Endothelial cell of umbilical vein (primary cell): ENCODE results near the gene WNT9B. TPM values are rescaled to one million over a fixed set of nuclear protein-coding genes. Genes with fewer than 3 reads are reported as not detected.

Experiments used
- BruUV-seq: library from RNA; stranded (reverse); fragments of 400-500 nt; replicated peaks from 2 replicates; lab custom pipeline; 2021; lab: Mats Ljungman, UMichigan
- CTCF ChIA-PET: fragments of 300-600, 350-600 bp; sonication (Branson Sonifier 250); formaldehyde crosslinking; loops from one replicate; lab custom pipeline; 2021; ENCODE audit warnings: antibody characterized with exemption, inconsistent platforms; lab: Charles Lee
- POLR2A ChIA-PET: fragments of 300-600, 350-600 bp; sonication (Branson Sonifier 250); formaldehyde crosslinking; loops from one replicate; lab custom pipeline; 2021; ENCODE audit warnings: antibody characterized with exemption, inconsistent platforms; lab: Charles Lee
- DNase-seq: peaks from one replicate; pipeline ENCODE4 v3.0.0-alpha.2; 2011; ENCODE audit warnings: low read depth, low spot score
- FAIRE-seq: peaks from 2 replicates; lab custom pipeline; 2011; peaks lifted over from hg19 to GRCh38; lab: Jason Lieb, UNC
- H2AFZ ChIP-seq: 2 replicates; pipeline ENCODE4 v1.6.0; 2012; ENCODE audit warnings: low read depth, low read length, control low read depth, inconsistent platforms
- H3K27ac ChIP-seq: 2 replicates; pipeline ENCODE4 v1.5.1; 2011; ENCODE audit warnings: low read depth, mild to moderate bottlenecking, control low read depth, low read length, moderate library complexity; ENCODE audit not compliant: insufficient read depth
- H3K27me3 ChIP-seq, 2 experiments: 2 replicates each; pipeline versions ENCODE4 v1.6.0 to v1.6.1; 2011; ENCODE audit warnings: low read length in 2 of 2, mixed read lengths in 1 of 2; ENCODE audit not compliant: control insufficient read depth in 2 of 2, insufficient read depth in 2 of 2
- H3K36me3 ChIP-seq, 2 experiments: 2 replicates in 1 of 2; 3 replicates in 1 of 2; pipeline ENCODE4 v1.5.1; 2011; ENCODE audit warnings: low read length in 2 of 2, mild to moderate bottlenecking in 1 of 2, moderate library complexity in 1 of 2; ENCODE audit not compliant: control insufficient read depth in 2 of 2, insufficient read depth in 2 of 2; ENCODE audit errors: extremely low read depth in 1 of 2
- H3K4me1 ChIP-seq: 3 replicates; pipeline ENCODE4 v1.5.1; 2011; ENCODE audit warnings: mild to moderate bottlenecking, low read length; ENCODE audit not compliant: control insufficient read depth, insufficient read depth; ENCODE audit errors: extremely low read depth
- H3K4me2 ChIP-seq: 2 replicates; pipeline ENCODE4 v1.6.1; 2011; ENCODE audit warnings: low read length, control low read depth, mixed read lengths; ENCODE audit not compliant: insufficient read depth
- H3K4me3 ChIP-seq, 3 experiments: fragments of 200-600 bp in 1 of 3; sonication (generic), shearing (Covaris generic) in 1 of 3; replicated peaks in 1 of 3; 2 replicates each; pipeline ENCODE4 v1.5.1; 2011 to 2016; ENCODE audit warnings: control low read depth in 3 of 3, low read length in 3 of 3, mild to moderate bottlenecking in 2 of 3, inconsistent platforms in 1 of 3, low read depth in 1 of 3, moderate library complexity in 1 of 3; ENCODE audit not compliant: insufficient read depth in 1 of 3
- H3K79me2 ChIP-seq: 2 replicates; pipeline ENCODE4 v1.6.0; 2012; ENCODE audit warnings: low read length, inconsistent platforms; ENCODE audit not compliant: control insufficient read depth, insufficient read depth
- H3K9ac ChIP-seq: replicated peaks from 2 replicates; pipeline ENCODE3; 2011; ENCODE audit warnings: low read length, control low read depth; ENCODE audit not compliant: insufficient read depth; ENCODE audit errors: extremely low read depth
- H3K9me1 ChIP-seq: replicated peaks from 3 replicates; pipeline ENCODE4 v1.6.0; 2011; ENCODE audit warnings: mild to moderate bottlenecking, low read length; ENCODE audit not compliant: control insufficient read depth, insufficient read depth; ENCODE audit errors: extremely low read depth
- H3K9me3 ChIP-seq: replicated peaks from 2 replicates; pipeline ENCODE4 v1.5.1; 2012; ENCODE audit warnings: low read length, inconsistent platforms; ENCODE audit not compliant: control insufficient read depth, insufficient read depth
- H4K20me1 ChIP-seq: replicated peaks from 2 replicates; pipeline ENCODE3; 2011; ENCODE audit warnings: mild to moderate bottlenecking, low read length; ENCODE audit not compliant: control insufficient read depth, insufficient read depth; ENCODE audit errors: extremely low read depth
- CTCF ChIP-seq, 2 donors: IDR thresholded peaks; 1 replicate in 1 of 2; 2 replicates in 1 of 2; pipeline ENCODE4 v1.5.1; 2011; ENCODE audit warnings: low read length in 2 of 2, mild to moderate bottlenecking in 2 of 2, moderate library complexity in 2 of 2, control low read depth in 1 of 2, inconsistent platforms in 1 of 2, low read depth in 1 of 2; ENCODE audit not compliant: insufficient read depth in 1 of 2; ENCODE audit errors: extremely low read depth in 1 of 2
- EZH2 ChIP-seq: IDR thresholded peaks from 2 replicates; pipeline ENCODE4 v1.6.1; 2012; ENCODE audit warnings: borderline replicate concordance, low read depth, mild to moderate bottlenecking, moderate library complexity, low read length, inconsistent platforms; ENCODE audit not compliant: severe bottlenecking
- FOS ChIP-seq: IDR thresholded peaks from 2 replicates; pipeline ENCODE4 v1.6.1; 2011; ENCODE audit warnings: mild to moderate bottlenecking, low read length, moderate library complexity, borderline replicate concordance; ENCODE audit not compliant: insufficient read depth
- GATA2 ChIP-seq: IDR thresholded peaks from 2 replicates; pipeline ENCODE4 v1.7.0; 2011; ENCODE audit warnings: low read depth, mild to moderate bottlenecking, moderate library complexity, mixed read lengths, low read length; ENCODE audit not compliant: insufficient read length, insufficient read depth
- JUN ChIP-seq: IDR thresholded peaks from 2 replicates; pipeline ENCODE4 v1.6.1; 2011; ENCODE audit warnings: borderline replicate concordance, low read depth; ENCODE audit not compliant: insufficient read length, insufficient read depth
- MAX ChIP-seq: IDR thresholded peaks from 2 replicates; pipeline ENCODE4 v1.6.1; 2011; ENCODE audit not compliant: insufficient read depth, insufficient read length
- MYC ChIP-seq: IDR thresholded peaks from one replicate; pipeline ENCODE4 v1.6.1; 2011; ENCODE audit warnings: mild to moderate bottlenecking, low read depth, low read length
- POLR2A ChIP-seq: IDR thresholded peaks from 2 replicates; pipeline ENCODE4 v1.6.1; 2012; ENCODE audit warnings: low read depth, mild to moderate bottlenecking, control low read depth, low read length
- POLR2AphosphoS5 ChIP-seq: IDR thresholded peaks from 2 replicates; pipeline ENCODE4 v1.6.1; 2012; ENCODE audit warnings: low read depth, mild to moderate bottlenecking, control low read depth, low read length, moderate library complexity; ENCODE audit not compliant: insufficient read depth
- dilution Hi-C: fragments of 300-500 bp; cut with MboI; formaldehyde crosslinking; loops from one replicate; pipeline ENCODE4 v1.15.0; 2019; ENCODE audit warnings: low sequenced_read_pairs; ENCODE audit not compliant: extremely low pct_ligation_motif_present
- intact Hi-C: fragments of 100-400 bp; cut with micrococcal nuclease; formaldehyde crosslinking; loops from one replicate; pipeline ENCODE4 v1.10.0; 2022
- polyA plus RNA-seq, 4 experiments: library from polyadenylated mRNA; depleted of rRNA in 3 of 4; stranded (reverse) in 3 of 4; unstranded in 1 of 4; fragments of >200 nt; gene quantifications; 2 replicates each; pipeline versions ENCODE4 v1.2.1 to v1.2.3, GENCODE V29; 2011 to 2012; ENCODE audit warnings: missing spikeins in 1 of 4
- total RNA-seq: library from RNA; stranded (reverse); gene quantifications from 2 replicates; pipeline ENCODE4 v1.2.3, GENCODE V29; 2021

The WNT9B gene
- total and polyA plus RNA-seq, 2 donors (not counting 3 experiments of a cell fraction or from before 2014, with no cell fraction given), result not detected

GRCh38 chr17:46850688-46851028 is 725 bp upstream of the WNT9B start:
- intact Hi-C loops (no loop called here), dilution Hi-C loops (no loop called here)
- ChIA-PET CTCF (interaction anchor here (1.4 kb wide), 1 partner anchor 15 kb away, joined by 3 read pairs; no protein-coding TSS in a partner anchor), POLR2A (no interaction called here)
- H3K9ac ChIP-seq, result no peak overlapping the region
- H2AFZ ChIP-seq, result no peak overlapping the region
- H3K27ac ChIP-seq, result no peak overlapping the region
- no peaks in the 10 kb centered on the region for H3K9me1 ChIP-seq
- no peak overlapping the region for H3K4me3 ChIP-seq
- H3K79me2 ChIP-seq, result no peaks in the 10 kb centered on the region
- TF ChIP-seq MYC (no peak), MAX (no peak), JUN (no peak), FOS (no peak), CTCF (IDR thresholded peaks at IDR 0.05; ENCODE audit: extremely low read depth in 1 of 2, insufficient read depth in 1 of 2, low read depth in 1 of 2, low read length in 2 of 2) (no peak), POLR2AphosphoS5 (no peak), POLR2A (no peak), GATA2 (no peak), EZH2 (no peak)
- peaks cover 33 to 49% of the 10 kb centered on the region in 2 experiments for H3K27me3 ChIP-seq
- no peaks in the 10 kb centered on the region for H3K9me3 ChIP-seq
- no peaks in the 10 kb centered on the region for H4K20me1 ChIP-seq
- no peaks in the 10 kb centered on the region for H3K4me1 ChIP-seq
- H3K4me2 ChIP-seq, result no peak overlapping the region
- FAIRE-seq, result no peak
- DNase-seq, result no peak
- H3K36me3 ChIP-seq, result no peaks in the 10 kb centered on the region
- BruUV-seq, result no TSS peak
